Liver (tissue), 9 donors: ENCODE results near the gene FSIP2. TPM values are rescaled to one million over a fixed set of nuclear protein-coding genes. Genes with fewer than 3 reads are reported as not detected.

Experiments used
- DNase-seq: peaks from one replicate; pipeline ENCODE4 v3.0.0-alpha.2; 2017; ENCODE audit warnings: low spot score
- H3K27ac ChIP-seq, 2 donors: one replicate each; pipeline ENCODE4 v1.7.0; 2013; ENCODE audit warnings: inconsistent platforms in 2 of 2, low read length in 2 of 2, control low read depth in 1 of 2, low read depth in 1 of 2, mild to moderate bottlenecking in 1 of 2
- H3K27me3 ChIP-seq, 4 donors: one replicate each; pipeline versions ENCODE4 v1.6.1 to v1.7.0; 2013; ENCODE audit warnings: low read length in 3 of 4, inconsistent platforms in 1 of 4, mild to moderate bottlenecking in 1 of 4, moderate library complexity in 1 of 4; ENCODE audit not compliant: control insufficient read depth in 4 of 4, insufficient read depth in 4 of 4
- H3K36me3 ChIP-seq, 4 donors: one replicate each; pipeline versions ENCODE4 v1.6.1 to v1.7.0; 2013; ENCODE audit warnings: low read length in 3 of 4, mild to moderate bottlenecking in 3 of 4, low read depth in 1 of 4, moderate library complexity in 1 of 4; ENCODE audit not compliant: control insufficient read depth in 4 of 4, insufficient read depth in 3 of 4
- H3K4me1 ChIP-seq, 4 donors: one replicate each; pipeline versions ENCODE4 v1.6.1 to v1.7.0; 2013; ENCODE audit warnings: low read length in 3 of 4, mild to moderate bottlenecking in 3 of 4, moderate library complexity in 1 of 4; ENCODE audit not compliant: control insufficient read depth in 4 of 4, insufficient read depth in 4 of 4
- H3K4me3 ChIP-seq, 3 donors: one replicate each; pipeline versions ENCODE4 v1.6.1 to v1.7.0; 2013; ENCODE audit warnings: low read length in 3 of 3, control low read depth in 1 of 3, low read depth in 1 of 3, mild to moderate bottlenecking in 1 of 3
- H3K9ac ChIP-seq, 2 donors: one replicate each; pipeline ENCODE4 v1.7.0; 2013; ENCODE audit warnings: low read length in 2 of 2, mild to moderate bottlenecking in 2 of 2, moderate library complexity in 2 of 2, control low read depth in 1 of 2, low read depth in 1 of 2
- H3K9me3 ChIP-seq, 4 donors: one replicate each; pipeline versions ENCODE4 v1.6.1 to v1.7.0; 2013; ENCODE audit warnings: low read length in 3 of 4; ENCODE audit not compliant: control insufficient read depth in 4 of 4
- CTCF ChIP-seq: fragments of 150-350 bp; IDR thresholded peaks from 2 replicates; pipeline ENCODE4 v1.5.1; 2017; ENCODE audit warnings: improper control_type of control experiment, low read depth, low read length; ENCODE audit not compliant: missing input control
- EGR1 ChIP-seq, 2 donors: IDR thresholded peaks; 2 replicates each; pipeline ENCODE4 v1.6.1; 2016 to 2018; ENCODE audit warnings: antibody characterized with exemption in 2 of 2, low read depth in 2 of 2
- FOXA1 ChIP-seq: IDR thresholded peaks from 2 replicates; pipeline ENCODE4 v1.6.1; 2016; ENCODE audit warnings: antibody characterized with exemption
- FOXA2 ChIP-seq: IDR thresholded peaks from 2 replicates; pipeline ENCODE4 v1.6.1; 2016; ENCODE audit warnings: antibody characterized with exemption
- GABPA ChIP-seq, 2 donors: IDR thresholded peaks in 1 of 2; conservative IDR thresholded peaks in 1 of 2; 2 replicates each; pipeline ENCODE4 v1.6.1; 2016; ENCODE audit warnings: antibody characterized with exemption in 2 of 2, mild to moderate bottlenecking in 1 of 2, moderate library complexity in 1 of 2
- HNF4A ChIP-seq, 2 donors: conservative IDR thresholded peaks; 2 replicates each; pipeline ENCODE4 v1.6.1; 2016; ENCODE audit warnings: antibody characterized with exemption in 2 of 2, mild to moderate bottlenecking in 2 of 2
- HNF4G ChIP-seq: IDR thresholded peaks from 2 replicates; pipeline ENCODE4 v1.6.1; 2016; ENCODE audit warnings: antibody characterized with exemption
- JUND ChIP-seq, 2 donors: IDR thresholded peaks; 2 replicates each; pipeline ENCODE4 v1.6.1; 2016; ENCODE audit warnings: antibody characterized with exemption in 2 of 2
- RAD21 ChIP-seq, 2 donors: IDR thresholded peaks; 2 replicates each; pipeline ENCODE4 v1.6.1; 2016; ENCODE audit warnings: antibody characterized with exemption in 2 of 2, mild to moderate bottlenecking in 2 of 2
- REST ChIP-seq: IDR thresholded peaks from 2 replicates; pipeline ENCODE4 v1.6.1; 2016; ENCODE audit warnings: antibody characterized with exemption, mild to moderate bottlenecking
- RXRA ChIP-seq, 2 donors: IDR thresholded peaks; 2 replicates each; pipeline ENCODE4 v1.6.1; 2017 to 2018; ENCODE audit warnings: antibody characterized with exemption in 2 of 2, mild to moderate bottlenecking in 1 of 2
- SP1 ChIP-seq: IDR thresholded peaks from 2 replicates; pipeline ENCODE4 v1.6.1; 2018; ENCODE audit warnings: antibody characterized with exemption, mild to moderate bottlenecking
- TAF1 ChIP-seq: conservative IDR thresholded peaks from 2 replicates; pipeline ENCODE4 v1.6.1; 2016; ENCODE audit warnings: antibody characterized with exemption, mild to moderate bottlenecking
- YY1 ChIP-seq: IDR thresholded peaks from 2 replicates; pipeline ENCODE4 v1.6.1; 2016; ENCODE audit warnings: antibody characterized with exemption, mild to moderate bottlenecking
- ZBTB33 ChIP-seq: IDR thresholded peaks from 2 replicates; pipeline ENCODE4 v1.6.1; 2016; ENCODE audit warnings: antibody characterized with exemption
- polyA plus RNA-seq, 2 donors: library from polyadenylated mRNA; stranded (reverse) in 1 of 2; unstranded in 1 of 2; fragments of 200-250 nt in 1 of 2; fragments of >200 nt in 1 of 2; fragmentation: Nextera tagmentation in 1 of 2; extraction: Ambion mirVana in 1 of 2; gene quantifications; one replicate each; pipeline versions ENCODE4 v1.2.1 to v1.2.3, GENCODE V29; 2013 to 2015
- total RNA-seq, 2 donors: library from RNA; depleted of rRNA; stranded (reverse); fragments of >200 nt; gene quantifications; one replicate each; pipeline ENCODE4 v1.2.3, GENCODE V29; 2014
- TF ChIP-seq, protein P1 (sequence below): IDR thresholded peaks from 2 replicates; pipeline ENCODE4 v1.6.1; 2016; ENCODE audit warnings: antibody characterized with exemption
- TF ChIP-seq, protein P2 (sequence below): IDR thresholded peaks from 2 replicates; pipeline ENCODE4 v1.6.1; 2016; ENCODE audit warnings: antibody characterized with exemption
- donor health status: healthy.
- donor health status: healthy.
- donor health status: healthy.
- donor health status: healthy.
- donor health status: healthy.

The FSIP2 gene
- total and polyA plus RNA-seq, 4 donors, result 0.01 to 0.75 (median 0.19) TPM

DNA sequence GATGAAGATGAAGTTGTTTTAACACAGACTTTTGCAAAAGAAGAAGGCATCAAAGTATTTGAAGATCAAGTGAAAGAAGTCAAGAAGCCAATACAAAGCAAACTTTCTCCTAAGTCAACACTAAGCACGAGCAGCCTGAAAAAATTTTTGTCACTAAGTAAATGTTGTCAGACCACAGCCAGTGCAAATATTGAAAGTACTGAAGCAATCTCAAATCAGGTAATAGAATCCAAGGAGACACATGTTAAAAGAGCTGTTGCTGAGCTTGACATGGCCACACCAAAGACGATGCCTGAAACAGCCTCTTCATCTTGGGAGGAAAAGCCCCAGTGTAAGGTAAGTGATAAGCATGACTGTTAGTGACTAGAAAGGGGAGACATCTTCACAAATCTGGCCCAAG is 75.1 kb downstream of the FSIP2 start (continued):
- no peak for TF ChIP-seq REST
- TF ChIP-seq FOXA2, result peak; percentile 97
- TF ChIP-seq, protein P1, sequence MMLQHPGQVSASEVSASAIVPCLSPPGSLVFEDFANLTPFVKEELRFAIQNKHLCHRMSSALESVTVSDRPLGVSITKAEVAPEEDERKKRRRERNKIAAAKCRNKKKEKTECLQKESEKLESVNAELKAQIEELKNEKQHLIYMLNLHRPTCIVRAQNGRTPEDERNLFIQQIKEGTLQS, result peak; percentile 26
- peak in 1 of 2 donors; percentile 35 for TF ChIP-seq JUND (IDR thresholded peaks at IDR 0.05)
- TF ChIP-seq RXRA (IDR thresholded peaks at IDR 0.05), result peak in 1 of 2 donors; percentile 30

- Histone ChIP-seq H3K9ac (no peak overlapping the region), H3K27me3 (no peaks in the 10 kb centered on the region), H3K27ac (no peak overlapping the region), H3K36me3 (peaks cover 0 to 2% (median 0%) of the 10 kb centered on the region in 4 donors), H3K4me1 (peaks cover 0 to 3% (median 1%) of the 10 kb centered on the region in 4 donors), H3K9me3 (no peaks in the 10 kb centered on the region), H3K4me3 (no peak overlapping the region)
- TF ChIP-seq CTCF, result no peak
- no peak for TF ChIP-seq HNF4A (conservative IDR thresholded peaks at IDR 0.05)
- no peak for TF ChIP-seq TAF1
- no peak for TF ChIP-seq JUND (IDR thresholded peaks at IDR 0.05)
- TF ChIP-seq ZBTB33, result no peak
- no peak for TF ChIP-seq GABPA (IDR thresholded peaks at IDR 0.05 in 1 of 2, conservative IDR thresholded peaks at IDR 0.05 in 1 of 2)
- no peak for TF ChIP-seq FOXA2
- TF ChIP-seq YY1, result no peak
- no peak for TF ChIP-seq SP1
- no peak for TF ChIP-seq FOXA1
- no peak for TF ChIP-seq REST
- no peak for TF ChIP-seq RXRA (IDR thresholded peaks at IDR 0.05)
- TF ChIP-seq, protein P2, sequence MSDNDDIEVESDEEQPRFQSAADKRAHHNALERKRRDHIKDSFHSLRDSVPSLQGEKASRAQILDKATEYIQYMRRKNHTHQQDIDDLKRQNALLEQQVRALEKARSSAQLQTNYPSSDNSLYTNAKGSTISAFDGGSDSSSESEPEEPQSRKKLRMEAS, result no peak
- TF ChIP-seq RAD21 (IDR thresholded peaks at IDR 0.05), result no peak
- TF ChIP-seq, protein P1, result no peak
- TF ChIP-seq EGR1 (IDR thresholded peaks at IDR 0.05; ENCODE audit: low read depth in 2 of 2), result no peak
- no peak for TF ChIP-seq HNF4G
- DNase-seq, result no peak
Observed at GRCh38 chr2:185817991-185818390, 79.4 kb downstream of the FSIP2 start.
